HepG2 (cell line): ENCODE data around the gene RPRD1A. TPM values are rescaled to one million over a fixed set of nuclear protein-coding genes. Genes with fewer than 3 reads are reported as not detected.

Experiments used
- ATAC-seq: fragments of 200-7000 bp; cut with Tn5 transposase; 3 replicates; pipeline ENCODE4 v1.9.1; 2020; ENCODE audit warnings: mild to moderate bottlenecking, moderate library complexity
- BruUV-seq: library from RNA; stranded (reverse); fragments of 400-500 nt; replicated peaks from 2 replicates; lab custom pipeline; 2021; lab: Mats Ljungman, UMichigan
- CTCF ChIA-PET: fragments of 300-600 bp; formaldehyde crosslinking; extraction: SDS; loops from one replicate; lab custom pipeline; 2021; ENCODE audit warnings: low total read pairs, inconsistent platforms, low intra/inter-chr PET ratio; lab: Yijun Ruan, JAX
- POLR2A ChIA-PET: fragments of 350-600 bp; sonication (Branson Sonifier 250); formaldehyde crosslinking; loops from one replicate; lab custom pipeline; 2020; ENCODE audit warnings: antibody characterized with exemption, inconsistent platforms; lab: Yijun Ruan, JAX
- DNase-seq: peaks from one replicate; pipeline ENCODE4 v3.0.0-alpha.2; 2015; ENCODE audit warnings: low spot score
- FAIRE-seq: peaks from 3 replicates; lab custom pipeline; 2011; peaks lifted over from hg19 to GRCh38; lab: Jason Lieb, UNC
- H2AFZ ChIP-seq: one replicate; pipeline ENCODE4 v1.6.1; 2011; ENCODE audit warnings: low read length, inconsistent platforms
- H3K27ac ChIP-seq: fragments of 300-600 bp; 3 replicates; pipeline ENCODE4 v1.8.0; 2011; ENCODE audit warnings: mixed run types, mild to moderate bottlenecking, mixed read lengths, low read length, inconsistent platforms; ENCODE audit not compliant: insufficient read depth; ENCODE audit errors: extremely low read length
- H3K27me3 ChIP-seq, 2 experiments: fragments of 200-600 bp in 1 of 2; 2 replicates in 1 of 2; 3 replicates in 1 of 2; pipeline versions ENCODE4 v1.6.0 to v1.8.0; 2011; ENCODE audit warnings: low read length in 2 of 2, mild to moderate bottlenecking in 2 of 2, moderate library complexity in 2 of 2, inconsistent platforms in 1 of 2; ENCODE audit not compliant: insufficient read depth in 2 of 2, control insufficient read depth in 1 of 2
- H3K36me3 ChIP-seq, 2 experiments: fragments of 200-600 bp in 1 of 2; replicated peaks in 1 of 2; 2 replicates in 1 of 2; 3 replicates in 1 of 2; pipeline versions ENCODE4 v1.5.1 to v1.8.0; 2011; ENCODE audit warnings: low read length in 2 of 2, inconsistent platforms in 1 of 2; ENCODE audit not compliant: insufficient read depth in 2 of 2, control insufficient read depth in 1 of 2
- H3K4me1 ChIP-seq: 2 replicates; pipeline ENCODE4 v1.5.1; 2012; ENCODE audit warnings: low read length, inconsistent platforms; ENCODE audit not compliant: insufficient read depth
- H3K4me2 ChIP-seq: 2 replicates; pipeline ENCODE4 v1.6.0; 2011; ENCODE audit warnings: low read depth, low read length, inconsistent platforms
- H3K4me3 ChIP-seq, 3 experiments: fragments of 200-600 bp in 1 of 3; sonication (generic), shearing (Covaris generic) in 1 of 3; replicated peaks in 1 of 3; 2 replicates each; pipeline ENCODE4 v1.5.1; 2011 to 2016; ENCODE audit warnings: low read length in 3 of 3, inconsistent platforms in 2 of 3, low read depth in 2 of 3, mild to moderate bottlenecking in 2 of 3, control low read depth in 1 of 3, mixed read lengths in 1 of 3; ENCODE audit not compliant: insufficient read depth in 1 of 3
- H3K79me2 ChIP-seq: one replicate; pipeline ENCODE4 v1.6.1; 2011; ENCODE audit warnings: low read length, inconsistent platforms; ENCODE audit not compliant: insufficient read depth
- H3K9ac ChIP-seq: 2 replicates; pipeline ENCODE4 v1.6.0; 2011; ENCODE audit warnings: mild to moderate bottlenecking, low read depth, low read length, inconsistent platforms; ENCODE audit not compliant: insufficient read depth
- H3K9me3 ChIP-seq: 2 replicates; pipeline ENCODE4 v1.5.1; 2012; ENCODE audit warnings: mild to moderate bottlenecking, low read length
- H4K20me1 ChIP-seq: 2 replicates; pipeline ENCODE4 v1.6.0; 2011; ENCODE audit warnings: inconsistent platforms, mild to moderate bottlenecking, low read length, moderate library complexity; ENCODE audit not compliant: insufficient read depth
- FOSL2 ChIP-seq: sonication (generic); formaldehyde crosslinking; IDR thresholded peaks from 2 replicates; pipeline ENCODE4 v1.4.0; 2020; ENCODE audit warnings: missing genetic modification reagents
- HNRNPUL1 ChIP-seq: fragments of 200-400 bp; formaldehyde crosslinking; IDR thresholded peaks from 2 replicates; pipeline ENCODE4 v1.6.1; 2017; ENCODE audit warnings: low read depth, mild to moderate bottlenecking, low read length, moderate library complexity
- KAT8 ChIP-seq: IDR thresholded peaks from 2 replicates; pipeline ENCODE4 v1.6.1; 2016; ENCODE audit warnings: missing genetic modification reagents, missing compliant biosample characterization
- MAFG ChIP-seq: sonication (generic); formaldehyde crosslinking; IDR thresholded peaks from 2 replicates; pipeline ENCODE4 v1.5.1; 2020; ENCODE audit warnings: mild to moderate bottlenecking, missing genetic modification reagents
- PTBP1 ChIP-seq: fragments of 200-400 bp; formaldehyde crosslinking; IDR thresholded peaks from 2 replicates; pipeline ENCODE4 v1.6.1; 2018; ENCODE audit warnings: low read length, low read depth; ENCODE audit not compliant: poor library complexity, severe bottlenecking
- TRIM24 ChIP-seq: sonication (generic); formaldehyde crosslinking; IDR thresholded peaks from 2 replicates; pipeline ENCODE4 v1.8.0; 2022; ENCODE audit warnings: mild to moderate bottlenecking, missing genetic modification reagents
- ZFP36L1 ChIP-seq: sonication (generic); formaldehyde crosslinking; IDR thresholded peaks from 2 replicates; pipeline ENCODE4 v1.8.0; 2022; ENCODE audit warnings: mild to moderate bottlenecking, missing genetic modification reagents, moderate library complexity
- WGBS: methylation state at CpG from one replicate; pipeline ENCODE4 v1.1.6; 2017; ENCODE audit warnings: low lambda C conversion rate; 5-methylcytosine and 5-hydroxymethylcytosine counted together
- in situ Hi-C: cut with HindIII; loops from 2 replicates; pipeline ENCODE4 v1.10.0; 2017; ENCODE audit warnings: low pct_unique_long_range_greater_than_20kb; ENCODE audit not compliant: extremely low pct_ligation_motif_present
- intact Hi-C: fragments of 100-400 bp; cut with micrococcal nuclease; formaldehyde crosslinking; loops from one replicate; pipeline ENCODE4 v1.10.0; 2022; ENCODE audit not compliant: unreplicated experiment
- polyA plus RNA-seq, 8 experiments: library from polyadenylated mRNA; depleted of rRNA in 3 of 8; stranded (reverse) in 7 of 8; unstranded in 1 of 8; fragments of >200 nt; fragmentation: Illumina TruSeq in 4 of 8; extraction: Trizol in 4 of 8; gene quantifications; 2 replicates each; pipeline versions ENCODE4 v1.2.1 to v1.2.3, GENCODE V29; 2011 to 2016; ENCODE audit warnings: low read depth in 4 of 8, missing spikeins in 1 of 8, mixed read lengths in 1 of 8; ENCODE audit not compliant: insufficient read depth in 1 of 8
- total RNA-seq, 5 experiments: library from RNA; depleted of rRNA; stranded (reverse); fragments of >200 nt; fragmentation: Illumina TruSeq; extraction: Trizol; gene quantifications; 2 replicates each; pipeline ENCODE4 v1.2.3, GENCODE V29; 2016; ENCODE audit warnings: low read depth in 1 of 5
- TF ChIP-seq, protein P1 (sequence below): sonication (generic); formaldehyde crosslinking; IDR thresholded peaks from 2 replicates; pipeline ENCODE4 v1.8.0; 2022; ENCODE audit warnings: low read depth, missing genetic modification reagents
- TF ChIP-seq, protein P2 (sequence below): sonication (generic); formaldehyde crosslinking; IDR thresholded peaks from 2 replicates; pipeline ENCODE4 v1.5.0; 2020; ENCODE audit warnings: missing genetic modification reagents, mild to moderate bottlenecking, borderline replicate concordance

Gene RPRD1A
- total and polyA plus RNA-seq, 2 of the 13 experiments (the other 11 are each of a cell fraction or from before 2014, with no cell fraction given): 42.5 to 78.2 TPM

DNA sequence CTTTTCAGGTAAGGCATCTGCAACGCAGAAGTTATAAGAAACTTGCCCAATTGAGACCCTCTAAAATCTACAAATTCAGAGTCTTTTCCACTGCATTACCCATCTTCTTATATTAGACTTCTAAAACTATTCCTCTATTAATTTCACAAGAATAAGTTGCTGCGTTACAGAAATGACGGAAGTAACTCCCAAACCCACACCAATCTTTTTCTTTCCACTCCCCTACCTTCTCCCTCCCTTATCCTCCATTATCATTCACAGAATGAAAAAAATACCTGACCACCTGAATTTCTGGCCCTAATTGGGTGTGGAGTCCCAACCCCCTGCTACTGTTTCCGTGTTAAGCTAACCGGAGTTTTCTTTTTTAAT lies 689 bp downstream of the RPRD1A start (continued):
- TF ChIP-seq HNRNPUL1: no peak
- TF ChIP-seq, protein P1, sequence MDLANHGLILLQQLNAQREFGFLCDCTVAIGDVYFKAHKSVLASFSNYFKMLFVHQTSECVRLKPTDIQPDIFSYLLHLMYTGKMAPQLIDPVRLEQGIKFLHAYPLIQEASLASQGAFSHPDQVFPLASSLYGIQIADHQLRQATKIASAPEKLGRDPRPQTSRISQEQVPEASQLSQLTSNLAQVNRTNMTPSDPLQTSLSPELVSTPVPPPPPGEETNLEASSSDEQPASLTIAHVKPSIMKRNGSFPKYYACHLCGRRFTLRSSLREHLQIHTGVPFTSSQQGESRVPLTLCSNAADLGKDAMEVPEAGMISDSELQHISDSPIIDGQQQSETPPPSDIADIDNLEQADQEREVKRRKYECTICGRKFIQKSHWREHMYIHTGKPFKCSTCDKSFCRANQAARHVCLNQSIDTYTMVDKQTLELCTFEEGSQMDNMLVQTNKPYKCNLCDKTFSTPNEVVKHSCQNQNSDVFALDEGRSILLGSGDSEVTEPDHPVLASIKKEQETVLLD (CRISPR knock-in tag): no peak

DNA sequence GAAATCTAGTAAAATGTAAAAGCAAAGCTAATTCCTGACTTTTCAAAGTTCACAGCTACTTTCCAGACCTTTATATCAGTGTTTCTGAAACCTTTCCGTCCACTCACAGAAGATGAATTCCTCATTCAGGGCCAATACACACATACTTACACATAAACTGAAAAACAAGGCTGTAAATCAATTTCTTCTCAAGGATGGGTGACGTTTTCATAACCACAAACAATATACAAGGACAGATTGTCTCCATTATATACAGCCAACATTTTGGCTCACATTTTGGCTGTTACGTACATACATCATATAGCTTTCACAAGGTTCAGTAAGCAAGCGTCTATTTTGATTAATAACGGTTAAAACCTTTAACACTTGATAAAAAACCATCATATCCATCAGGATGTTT lies 1.4 kb downstream of the RPRD1A start:
- intact Hi-C loops: no loop called here
- POLR2A ChIA-PET: interaction anchor here (2.1 kb wide), 1 partner anchor 93 kb away, joined by 5 read pairs; the partner anchor contains the start of gene RMP24
- no TSS peak for BruUV-seq

More for the DNA sequence above, 1.4 kb downstream of the RPRD1A start:
- CTCF ChIA-PET: no interaction called here
- Histone ChIP-seq H4K20me1 (peaks cover 22% of the 10 kb centered on the region; the same call in 1 of the 2 replicates), H3K36me3 (no peaks in the 10 kb centered on the region), H3K9ac (peak overlapping the region; percentile 91), H3K79me2 (peaks cover 62% of the 10 kb centered on the region), H3K27ac (peak overlapping the region; percentile 89), H3K4me3 (peak overlapping the region; percentile 84 to 94 (median 87); a peak in 5 of 6 replicates), H3K4me1 (peaks cover 46% of the 10 kb centered on the region), H3K27me3 (no peaks in the 10 kb centered on the region; a peak in 1 of 5 replicates), H2AFZ (no peak overlapping the region), H3K4me2 (peak overlapping the region; percentile 91), H3K9me3 (no peaks in the 10 kb centered on the region)
- DNase-seq: no peak
- no peak for ATAC-seq
- 5% methylated on average over 5 of the region's 5 CpGs for WGBS
- FAIRE-seq: no peak
- TF ChIP-seq, protein P2, sequence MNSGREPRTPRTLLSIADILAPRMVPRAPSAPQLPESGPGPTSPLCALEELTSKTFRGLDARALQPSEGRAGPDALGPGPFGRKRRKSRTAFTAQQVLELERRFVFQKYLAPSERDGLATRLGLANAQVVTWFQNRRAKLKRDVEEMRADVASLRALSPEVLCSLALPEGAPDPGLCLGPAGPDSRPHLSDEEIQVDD: no peak
- TF ChIP-seq PTBP1 (no peak), KAT8 (CRISPR knock-in tag) (no peak), ZFP36L1 (CRISPR knock-in tag) (no peak), TRIM24 (CRISPR knock-in tag) (no peak), MAFG (no peak), FOSL2 (CRISPR knock-in tag) (no peak)
- in situ Hi-C loops: no loop called here
